Prostate gland (tissue), 2 donors: ENCODE data around the gene SEMA4F. TPM values are rescaled to one million over a fixed set of nuclear protein-coding genes. Genes with fewer than 3 reads are reported as not detected.
"Not testable (repeated sequence)": the region's sequence is repeated elsewhere in the genome, so short reads cannot be mapped to it uniquely, and the experiment has no call there.

ENCODE experiments used
- DNase-seq: peaks from one replicate; pipeline ENCODE4 v3.0.0-alpha.2; 2019; ENCODE audit warnings: low spot score
- H3K27ac ChIP-seq, 2 donors: fragments of 200-600 bp; sonication (generic); 2 replicates each; pipeline ENCODE4 v1.5.1; 2017 to 2019
- H3K27me3 ChIP-seq: fragments of 200-600 bp; sonication (generic); replicated peaks from 2 replicates; pipeline ENCODE4 v1.5.1; 2019; ENCODE audit not compliant: insufficient read depth
- H3K36me3 ChIP-seq, 2 donors: fragments of 200-600 bp; sonication (generic); 1 replicate in 1 of 2; 2 replicates in 1 of 2; pipeline versions ENCODE4 v1.5.1 to v1.8.1; 2017 to 2019
- H3K4me1 ChIP-seq: fragments of 200-600 bp; sonication (generic); replicated peaks from 2 replicates; pipeline ENCODE4 v1.5.1; 2019
- H3K4me3 ChIP-seq, 2 donors: fragments of 200-600 bp; sonication (generic); 2 replicates each; pipeline ENCODE4 v1.5.1; 2017 to 2019
- H3K9me3 ChIP-seq: fragments of 200-600 bp; sonication (generic); 2 replicates; pipeline ENCODE4 v1.5.1; 2017
- CTCF ChIP-seq, 4 experiments: fragments of 200-600 bp in 2 of 4; fragments of 450-650 bp in 2 of 4; sonication (generic) in 2 of 4; IDR thresholded peaks; 1 replicate in 3 of 4; 2 replicates in 1 of 4; pipeline ENCODE4 v1.5.1; 2016 to 2019; ENCODE audit warnings: antibody characterized with exemption in 4 of 4, mild to moderate bottlenecking in 2 of 4, moderate library complexity in 2 of 4
- POLR2A ChIP-seq: fragments of 450-650 bp; IDR thresholded peaks from one replicate; pipeline ENCODE4 v1.6.1; 2016; ENCODE audit warnings: antibody characterized with exemption, mild to moderate bottlenecking
- POLR2AphosphoS5 ChIP-seq: sonication (generic); formaldehyde crosslinking; IDR thresholded peaks from one replicate; pipeline ENCODE4 v1.6.1; 2017; ENCODE audit warnings: antibody characterized with exemption
- WGBS: methylation state at CpG from one replicate; pipeline ENCODE4 v1.1.5; 2018; 5-methylcytosine and 5-hydroxymethylcytosine counted together
- intact Hi-C: fragments of 100-400 bp; cut with DNase I; formaldehyde crosslinking; loops from one replicate; pipeline ENCODE4 v1.14.2; 2022
- total RNA-seq, 2 donors: library from RNA; depleted of rRNA; stranded (reverse); fragments of >200 nt; gene quantifications; one replicate each; pipeline ENCODE4 v1.1.0, GENCODE V29; 2016

Gene SEMA4F
- total RNA-seq, 2 donors from 2014 or later = 12.3 to 16.5 TPM

GRCh38 chr2:74619651-74620297 lies 34.3 kb upstream of the SEMA4F start:
- no peak overlapping the region for H3K27ac ChIP-seq
- no peaks in the 10 kb centered on the region for H3K4me1 ChIP-seq
- no peaks in the 10 kb centered on the region for H3K36me3 ChIP-seq
- no peak for DNase-seq
- H3K4me3 ChIP-seq = no peak overlapping the region
- no peaks in the 10 kb centered on the region for H3K9me3 ChIP-seq
- H3K27me3 ChIP-seq = no peaks in the 10 kb centered on the region
- TF ChIP-seq POLR2A (no peak), POLR2AphosphoS5 (no peak), CTCF (IDR thresholded peaks at IDR 0.05) (no peak)
- intact Hi-C loops = no loop called here
- WGBS = 78% methylated on average over 5 of the region's 5 CpGs

- Histone ChIP-seq H3K27me3 (no peaks in the 10 kb centered on the region), H3K4me1 (no peaks in the 10 kb centered on the region), H3K36me3 (no peaks in the 10 kb centered on the region), H3K9me3 (no peaks in the 10 kb centered on the region), H3K4me3 (no peak overlapping the region), H3K27ac (no peak overlapping the region)
- intact Hi-C loops = no loop called here
- no peak for DNase-seq
- 86% methylated on average over 12 of the region's 12 CpGs for WGBS
- TF ChIP-seq CTCF (IDR thresholded peaks at IDR 0.05) (no peak), POLR2A (no peak), POLR2AphosphoS5 (no peak)
These were observed 33.4 kb upstream of the SEMA4F start for GRCh38 chr2:74620671-74621070.

- 79% methylated on average over 5 of the region's 5 CpGs for WGBS
- intact Hi-C loops = no loop called here
- no peak overlapping the region for H3K4me3 ChIP-seq
- DNase-seq = no peak
- H3K9me3 ChIP-seq = no peaks in the 10 kb centered on the region
- TF ChIP-seq POLR2A = no peak
- TF ChIP-seq CTCF (IDR thresholded peaks at IDR 0.05) = no peak
- no peak for TF ChIP-seq POLR2AphosphoS5
- H3K27me3 ChIP-seq = no peaks in the 10 kb centered on the region
- H3K27ac ChIP-seq = no peak overlapping the region
- no peaks in the 10 kb centered on the region for H3K4me1 ChIP-seq
- H3K36me3 ChIP-seq = no peaks in the 10 kb centered on the region
These were observed 28.2 kb upstream of the SEMA4F start for GRCh38 chr2:74625658-74626425.

- 56% methylated on average over 3 of the region's 3 CpGs for WGBS
- intact Hi-C loops = no loop called here
- H3K27ac ChIP-seq = no peak overlapping the region
- H3K4me3 ChIP-seq = no peak overlapping the region
- no peaks in the 10 kb centered on the region for H3K36me3 ChIP-seq
- no peaks in the 10 kb centered on the region for H3K4me1 ChIP-seq
- H3K9me3 ChIP-seq = no peaks in the 10 kb centered on the region
- no peaks in the 10 kb centered on the region for H3K27me3 ChIP-seq
- DNase-seq = no peak
- no peak for TF ChIP-seq CTCF (IDR thresholded peaks at IDR 0.05)
- TF ChIP-seq POLR2AphosphoS5 = no peak
- no peak for TF ChIP-seq POLR2A
These were observed 25.4 kb upstream of the SEMA4F start for GRCh38 chr2:74628538-74629105.

- 92% methylated on average over 3 of the region's 3 CpGs for WGBS
- intact Hi-C loops, H3K36me3 ChIP-seq: not testable (repeated sequence)
These were observed 23.6 kb upstream of the SEMA4F start for GRCh38 chr2:74630454-74630853.

More at GRCh38 chr2:74630454-74630853, 23.6 kb upstream of the SEMA4F start:
- not testable (repeated sequence) for H3K27ac ChIP-seq, H3K4me3 ChIP-seq, DNase-seq, H3K9me3 ChIP-seq, H3K4me1 ChIP-seq, H3K27me3 ChIP-seq
